DMS114 treated with DMSO at 0.1 percent for 48 hours (cell line): ENCODE data around the gene TEX13B.
"Not testable (repeated sequence)": the region's sequence is repeated elsewhere in the genome, so short reads cannot be mapped to it uniquely, and the experiment has no call there.

Source experiments
- DNase-seq: peaks from one replicate; lab custom pipeline; 2025; ENCODE audit not compliant: unreplicated experiment; lab: John Stamatoyannopoulos, UW

TEX13B gene, protein sequence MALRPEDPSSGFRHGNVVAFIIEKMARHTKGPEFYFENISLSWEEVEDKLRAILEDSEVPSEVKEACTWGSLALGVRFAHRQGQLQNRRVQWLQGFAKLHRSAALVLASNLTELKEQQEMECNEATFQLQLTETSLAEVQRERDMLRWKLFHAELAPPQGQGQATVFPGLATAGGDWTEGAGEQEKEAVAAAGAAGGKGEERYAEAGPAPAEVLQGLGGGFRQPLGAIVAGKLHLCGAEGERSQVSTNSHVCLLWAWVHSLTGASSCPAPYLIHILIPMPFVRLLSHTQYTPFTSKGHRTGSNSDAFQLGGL

DNA sequence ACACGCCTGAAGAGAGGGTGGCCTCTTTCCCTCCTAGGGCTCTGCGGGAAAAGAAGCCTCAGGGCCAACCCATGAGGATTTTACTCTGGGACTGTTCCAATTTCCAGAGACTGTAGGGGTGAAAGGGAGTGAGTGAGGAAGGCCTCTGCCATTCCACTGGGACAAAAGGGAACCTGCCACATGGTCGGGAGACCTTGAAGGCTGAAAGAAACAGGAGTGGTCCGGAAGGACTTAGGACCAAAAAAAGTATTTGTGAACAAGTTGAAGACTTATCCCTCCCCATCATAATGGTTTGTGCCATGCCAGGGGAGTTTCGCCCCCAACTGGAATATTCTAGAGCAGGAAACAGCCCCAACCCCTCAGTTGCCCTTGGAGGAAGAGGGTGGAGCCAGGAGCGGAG, at the start of gene TEX13B:
Gene TEX13B (minus strand): TSS at position 15 of the 400 bp plus-strand sequence. CDS start 243 bp downstream, outside the sequence.
- no peak for DNase-seq

DNA sequence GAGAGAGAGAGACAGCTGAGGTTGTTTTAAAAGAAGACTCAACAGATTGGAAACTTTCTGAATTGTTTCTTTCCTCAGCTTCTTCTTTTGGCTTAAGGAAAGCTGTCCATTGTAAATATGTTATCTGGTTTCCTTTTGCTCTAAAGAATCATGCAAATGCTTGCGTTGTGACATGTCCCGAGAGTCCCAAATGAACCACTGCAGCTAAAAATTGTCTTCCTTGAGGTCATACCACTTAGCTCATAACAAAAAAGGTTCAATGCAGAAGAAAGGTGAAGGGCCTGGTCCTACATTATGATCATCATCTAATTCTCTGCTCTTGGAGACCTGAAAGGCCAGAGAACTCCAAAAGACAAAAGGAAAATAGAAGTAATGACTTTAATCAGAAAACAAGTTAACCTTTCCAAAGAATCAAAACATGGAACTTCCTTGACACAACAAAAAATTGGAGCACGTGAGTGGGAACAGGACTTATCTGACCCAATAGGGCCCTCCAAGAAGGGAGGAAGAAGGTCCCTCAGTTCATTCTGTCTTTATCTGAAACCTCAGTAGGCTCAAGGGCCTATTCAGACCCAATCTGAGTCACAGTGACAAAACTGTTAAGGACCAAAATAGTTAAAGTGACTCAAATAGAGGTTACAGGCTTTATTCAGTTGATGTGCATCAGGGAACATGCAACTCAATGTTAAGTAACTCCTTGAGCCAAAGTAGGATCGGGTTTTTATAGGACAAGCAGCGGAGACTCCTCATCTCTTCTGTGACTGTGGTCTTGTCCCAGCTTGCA, 48.0 kb upstream of the TEX13B start:
- no peak for DNase-seq

DNA sequence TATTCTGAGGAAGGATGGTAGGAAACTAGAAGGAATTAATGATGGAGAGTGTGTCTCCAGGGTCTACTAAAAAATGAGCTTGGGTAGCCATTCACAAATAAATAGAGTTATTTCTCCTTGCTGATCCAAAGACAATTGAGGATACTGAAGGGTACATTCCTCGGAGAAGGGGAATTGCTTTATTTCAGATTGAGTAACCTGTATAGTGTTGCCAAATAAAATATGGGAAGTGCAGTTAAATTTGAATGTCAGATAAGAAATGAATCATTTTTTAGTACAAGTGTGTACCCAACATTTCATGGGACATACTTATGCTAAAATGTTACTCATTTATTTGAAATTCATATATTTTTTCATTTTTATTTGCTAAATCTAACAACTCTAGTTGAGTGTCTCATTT, 46.7 kb upstream of the TEX13B start:
- no peak for DNase-seq

DNA sequence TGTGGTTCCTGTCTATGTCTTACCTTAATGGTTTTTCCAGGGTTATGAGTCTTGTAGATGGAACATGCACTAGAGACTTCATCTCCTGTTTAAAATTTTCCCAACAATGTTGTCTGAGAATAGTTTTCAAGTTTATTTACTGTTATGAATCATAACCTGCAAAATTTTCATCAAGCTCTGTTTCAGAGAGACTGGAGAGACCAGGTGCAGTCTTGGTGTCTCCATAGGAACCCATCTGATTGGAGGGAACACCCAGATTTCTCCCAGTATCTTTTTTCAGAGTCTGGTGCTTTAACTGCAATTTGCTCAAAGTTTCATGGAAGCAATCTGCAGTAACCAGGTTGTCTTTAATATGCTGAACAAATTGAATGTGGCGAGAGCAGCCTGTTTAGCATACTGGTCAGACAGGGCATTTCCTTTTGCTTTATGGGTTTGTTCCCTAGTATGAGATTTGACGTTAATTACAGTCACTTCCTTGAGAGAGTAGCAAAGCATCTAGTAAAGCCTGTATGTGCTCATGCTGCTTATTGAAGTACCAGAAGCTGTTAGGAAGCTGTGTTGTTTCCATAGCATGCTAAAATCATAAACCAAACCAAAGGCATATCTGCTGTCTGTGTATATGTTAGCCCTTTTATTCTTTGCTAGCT, 43.9 kb upstream of the TEX13B start:
- DNase-seq: no peak

DNA sequence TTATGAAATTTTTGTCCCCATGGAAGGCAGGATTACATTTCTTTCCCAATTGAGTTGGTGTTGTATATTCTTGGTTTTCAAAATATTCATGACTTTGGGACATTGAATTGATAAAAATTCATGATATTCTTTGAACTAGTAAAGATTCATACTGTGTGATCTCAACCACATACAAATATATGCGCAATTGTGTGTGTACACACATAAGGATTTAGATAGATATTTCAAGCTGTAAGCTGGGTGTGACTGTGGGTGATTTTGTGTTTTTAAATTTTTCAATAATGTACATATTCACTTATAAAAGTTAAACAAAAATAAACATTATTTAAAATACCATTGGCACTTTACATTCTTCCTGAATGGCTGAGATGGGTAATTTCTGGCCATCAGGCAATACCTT, 43.2 kb upstream of the TEX13B start:
- DNase-seq: no peak

DNA sequence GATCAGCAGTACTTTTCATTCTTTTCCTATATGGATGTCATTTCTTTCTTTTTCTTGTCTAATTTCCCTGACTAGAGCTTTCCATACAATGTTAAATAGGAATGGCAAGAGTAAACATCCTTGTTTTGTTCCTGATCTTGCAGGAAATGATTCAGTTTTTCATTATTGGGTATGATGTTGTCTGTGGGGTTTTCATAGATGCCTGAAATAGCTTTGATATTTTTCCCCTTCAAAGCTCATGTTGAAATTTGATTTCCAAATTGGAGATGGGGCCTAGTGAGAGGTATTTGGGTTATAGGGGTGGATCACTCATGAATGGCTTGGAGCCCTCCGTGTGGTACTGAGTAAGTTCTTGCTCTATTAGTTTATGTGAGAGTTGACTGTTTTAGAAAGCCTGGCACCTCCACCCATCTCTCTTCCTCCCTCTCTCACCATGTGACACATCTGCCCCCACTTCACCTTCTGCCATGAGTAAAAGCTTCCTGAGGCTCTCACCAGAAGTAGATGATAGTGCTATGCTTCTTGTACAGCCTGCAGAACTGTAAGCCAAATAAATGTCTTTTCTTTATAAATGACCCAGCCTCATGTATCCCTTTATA, 40.4 kb upstream of the TEX13B start:
- no peak for DNase-seq

DNA sequence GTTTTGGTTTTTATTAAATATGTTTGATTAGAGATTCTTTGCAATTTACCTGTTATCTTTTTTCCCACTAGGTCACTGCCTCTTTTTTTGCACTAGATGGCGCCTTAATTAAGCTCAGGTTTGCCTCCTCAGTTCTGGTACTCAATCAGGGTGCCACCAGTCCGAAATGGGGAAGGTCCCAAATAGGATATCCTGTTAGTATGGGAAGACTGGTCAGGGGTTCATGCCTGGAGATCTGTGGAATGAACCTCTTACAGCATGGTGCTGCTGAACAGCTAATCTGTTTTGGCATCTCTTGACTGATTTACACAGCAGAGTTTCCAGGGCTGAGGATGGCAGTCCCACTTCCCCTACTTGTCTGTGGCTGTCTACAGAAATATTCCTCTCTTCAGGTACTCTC, 38.5 kb upstream of the TEX13B start:
- no peak for DNase-seq

DNA sequence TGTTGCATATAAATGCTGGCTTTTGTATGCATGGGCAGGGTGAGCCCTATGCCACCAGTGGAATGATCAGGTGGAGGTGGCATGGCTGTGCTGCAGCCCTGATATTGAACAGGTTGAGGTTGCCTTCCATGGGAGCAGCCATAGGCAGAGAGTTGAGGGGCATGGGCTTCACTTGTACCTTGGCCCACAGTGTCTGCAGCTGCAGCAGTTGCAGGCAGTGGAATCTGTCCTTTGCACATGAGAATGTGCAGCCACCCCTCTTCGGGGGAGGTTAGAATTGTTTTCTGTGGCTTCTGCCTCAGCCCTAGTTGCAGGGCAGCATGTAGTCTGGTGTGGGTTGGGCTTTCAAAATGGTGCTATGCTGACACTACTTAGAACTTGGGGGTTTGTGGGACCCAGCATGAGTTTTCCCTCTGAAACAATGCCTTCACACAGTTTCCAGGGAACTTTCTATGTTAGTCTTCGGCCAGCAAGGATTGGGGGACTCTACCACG, 37.3 kb upstream of the TEX13B start:
- no peak for DNase-seq

DNA sequence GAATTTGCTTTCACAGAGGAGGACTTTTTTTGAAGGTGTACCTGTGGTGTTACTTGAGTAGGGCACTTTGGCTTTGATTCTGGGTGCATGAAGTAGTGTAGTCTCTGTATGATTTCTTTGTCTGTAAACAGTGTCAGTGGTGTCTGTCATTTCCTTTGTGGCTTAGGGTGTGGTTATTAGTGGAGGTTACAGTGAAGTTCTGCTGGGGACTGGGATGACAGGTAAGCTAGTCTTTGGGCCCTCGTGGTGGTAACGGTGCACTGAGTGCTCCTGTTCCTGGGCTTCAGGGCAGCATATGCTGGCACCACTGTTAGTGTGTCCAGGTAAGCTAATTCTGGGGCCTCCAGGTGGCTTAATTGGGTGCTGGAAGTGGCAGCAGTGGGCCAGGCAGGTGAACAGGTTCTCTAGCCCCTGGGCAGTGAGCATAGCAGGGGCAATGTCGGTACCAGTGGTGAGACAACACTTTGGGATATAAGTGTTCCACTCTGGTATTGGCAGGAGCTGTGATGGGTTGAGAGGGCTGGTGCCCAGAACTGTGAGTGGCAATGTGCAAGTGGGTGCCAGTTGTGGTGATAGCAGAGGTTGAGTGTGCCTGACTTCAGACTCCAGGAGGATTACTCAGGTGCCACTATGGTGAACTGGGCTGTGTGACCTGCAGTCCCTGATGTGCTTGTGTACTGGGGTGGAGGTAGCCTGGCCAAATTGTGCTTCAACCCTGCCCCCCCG, 36.6 kb upstream of the TEX13B start:
- no peak for DNase-seq

DNA sequence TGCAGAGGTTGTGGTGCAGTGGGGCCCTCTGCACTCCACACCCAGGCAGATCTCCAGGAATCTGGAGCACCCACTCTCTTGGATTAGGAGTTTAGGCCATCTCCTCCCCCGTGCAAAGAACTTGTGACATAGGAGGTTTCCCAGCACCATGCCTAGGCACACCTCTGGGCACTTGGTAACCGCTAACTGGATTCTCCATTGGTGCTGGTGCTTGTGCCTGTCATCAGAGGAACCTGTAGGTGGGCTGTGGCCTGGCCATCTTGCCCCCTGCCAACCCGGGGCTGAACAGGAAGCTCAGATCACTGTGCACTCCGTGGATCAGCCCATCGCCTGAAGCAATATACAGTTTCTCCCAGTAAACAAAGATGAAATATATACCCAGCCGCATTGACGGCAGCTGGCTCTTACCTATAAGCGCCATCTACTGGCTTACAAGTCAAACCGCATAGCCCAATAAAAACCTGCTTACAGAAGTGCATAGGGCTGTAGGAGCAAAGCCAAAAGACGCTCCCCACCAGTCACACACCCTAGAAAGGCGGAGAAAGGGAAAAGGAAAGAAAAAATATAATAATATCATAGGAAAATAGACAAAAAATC, 19.1 kb upstream of the TEX13B start:
- peak; percentile 37 for DNase-seq

DNA sequence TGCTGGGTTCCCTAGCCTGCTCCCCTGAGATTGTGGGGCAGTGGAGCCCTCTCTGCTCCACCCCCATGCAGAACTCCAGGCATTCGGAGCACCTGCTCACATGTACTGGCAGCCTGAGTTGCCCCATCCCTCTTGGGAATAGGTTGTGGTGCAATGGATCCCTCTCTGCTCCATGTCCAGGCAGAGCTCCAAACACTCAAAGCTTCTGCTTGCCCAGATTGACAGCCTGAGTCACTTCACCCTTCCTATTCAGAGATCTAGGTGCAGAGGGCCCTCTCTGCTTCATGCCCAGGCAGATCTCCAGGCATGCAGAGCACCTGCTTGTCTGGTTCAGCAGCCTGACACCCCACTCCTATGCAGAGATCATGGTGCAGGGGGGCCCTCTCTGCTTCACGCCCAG, 18.6 kb upstream of the TEX13B start:
- DNase-seq: no peak

DNA sequence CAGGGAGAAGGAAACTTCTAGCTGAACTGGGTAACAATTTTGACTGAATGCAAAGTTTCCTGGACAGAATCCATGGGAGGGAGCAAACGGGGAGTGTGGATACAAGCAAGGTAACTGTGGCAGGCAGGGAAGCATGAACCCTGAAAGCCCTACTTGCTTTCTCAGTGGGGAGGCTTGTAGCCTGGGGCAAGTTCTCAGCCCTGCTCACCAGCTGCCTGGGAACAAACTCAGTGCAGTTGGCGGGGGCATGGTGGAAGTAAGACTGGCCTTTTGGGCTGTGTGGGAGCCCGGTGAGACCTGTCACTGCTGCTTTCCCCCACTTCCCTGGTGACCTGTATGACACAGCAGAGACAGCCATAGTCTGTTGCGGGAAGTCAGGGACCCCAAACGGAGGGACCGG, 14.0 kb upstream of the TEX13B start:
- DNase-seq: no peak

DNA sequence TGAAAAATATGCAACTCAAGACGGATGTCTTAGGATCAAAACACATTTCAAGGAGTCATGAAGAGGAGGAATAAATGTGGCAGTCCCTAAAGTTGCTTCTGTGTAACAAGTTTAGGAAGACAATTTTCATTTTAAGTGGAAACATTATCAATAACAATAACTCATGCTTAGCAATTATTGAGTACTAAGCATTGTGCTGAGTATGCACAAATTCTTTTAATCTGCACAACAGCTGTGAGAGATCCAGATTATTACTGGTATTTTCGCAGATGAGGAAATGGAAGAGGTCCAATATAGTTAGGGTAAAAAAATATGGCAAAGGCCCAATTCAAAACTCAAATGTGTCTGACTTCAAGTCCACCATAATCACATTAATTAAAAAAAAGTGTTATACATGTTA, 2.9 kb upstream of the TEX13B start:
- no peak for DNase-seq

DNA sequence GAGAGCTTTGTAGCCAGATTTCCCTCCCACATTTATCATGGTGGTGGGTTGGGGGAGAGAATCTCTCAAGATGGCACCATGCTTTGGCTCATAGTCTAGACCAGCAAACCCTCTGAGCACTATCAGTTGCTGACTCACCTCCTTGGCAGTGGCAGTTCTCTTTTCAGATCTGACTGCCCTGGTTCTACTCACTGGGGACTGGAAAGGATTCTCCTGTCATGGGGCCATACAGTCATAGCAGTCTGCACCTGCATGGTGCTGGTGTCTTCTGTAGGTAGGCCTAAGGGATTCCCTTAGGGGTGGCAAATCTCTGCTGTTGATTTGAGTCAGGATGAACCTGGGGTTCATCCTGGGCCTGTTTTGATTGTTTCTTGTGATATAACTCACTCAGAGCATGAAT, 2.6 kb downstream of the TEX13B start:
- DNase-seq: no peak

DNA sequence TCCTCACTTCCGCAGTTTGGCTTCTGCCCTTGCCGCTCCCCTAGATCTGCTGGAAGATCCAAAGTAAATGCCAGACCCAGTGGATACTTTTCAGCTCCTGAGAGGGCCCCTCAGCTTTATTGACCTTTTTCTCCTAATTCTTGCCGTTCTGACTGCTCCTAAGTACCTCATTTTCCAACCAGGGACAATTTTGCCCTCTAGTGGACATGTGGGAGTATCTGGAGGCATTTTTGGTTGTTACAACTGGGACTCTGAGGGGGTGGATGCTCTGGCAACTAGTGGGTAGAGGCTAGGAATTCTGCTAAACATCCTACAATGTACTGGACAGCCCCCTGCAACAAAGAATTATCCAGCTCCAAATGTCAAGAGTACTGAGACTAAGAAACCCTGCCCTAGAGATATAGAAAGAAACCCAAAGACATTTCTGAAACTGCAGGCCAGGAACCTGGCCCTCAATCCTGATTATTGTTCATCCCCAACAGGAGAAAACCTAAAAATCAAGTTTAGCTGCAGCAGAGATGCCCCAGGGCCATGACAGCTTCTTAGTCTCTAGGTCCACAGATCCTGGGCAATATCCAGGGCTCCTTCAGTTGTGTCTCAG, 3.4 kb downstream of the TEX13B start:
- peak; percentile 30 for DNase-seq

DNA sequence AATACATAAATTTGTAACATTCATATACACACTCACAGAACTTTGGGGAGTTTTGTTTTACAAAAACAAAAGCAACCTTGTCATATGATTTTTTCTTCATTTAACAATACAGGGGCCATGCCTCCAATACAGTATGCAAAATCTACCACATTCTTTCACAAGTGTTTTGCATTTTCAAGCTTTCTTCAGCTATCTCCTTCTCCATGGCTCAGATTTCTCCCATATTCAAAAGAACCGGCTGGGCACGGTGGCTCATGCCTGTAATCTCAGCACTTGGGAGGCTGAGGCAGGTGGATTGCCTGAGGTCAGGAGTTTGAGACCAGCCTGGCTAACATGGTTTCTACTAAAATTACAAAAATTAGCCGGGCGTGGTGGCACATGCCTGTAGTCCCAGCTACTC, 4.1 kb downstream of the TEX13B start:
- DNase-seq: no peak

DNA sequence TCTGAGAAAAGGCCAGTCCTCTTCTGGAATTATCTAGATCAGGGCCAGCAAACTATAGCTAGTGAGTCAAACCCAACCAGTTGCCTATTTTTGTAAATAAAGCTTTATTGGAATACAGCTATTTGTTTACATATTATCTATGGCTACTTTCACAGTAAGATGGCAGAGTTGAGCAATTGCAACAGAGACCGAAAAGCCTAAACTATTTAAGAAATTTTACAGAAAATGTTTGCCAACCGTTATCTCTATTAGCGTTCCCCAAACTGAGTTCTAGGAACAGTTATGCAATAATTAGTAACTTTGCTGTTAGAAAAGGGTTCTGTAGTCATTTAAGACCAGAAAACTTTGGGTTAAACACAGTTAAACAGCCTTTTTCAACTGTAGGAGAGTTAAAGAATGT, 10.5 kb downstream of the TEX13B start:
- DNase-seq: no peak

DNA sequence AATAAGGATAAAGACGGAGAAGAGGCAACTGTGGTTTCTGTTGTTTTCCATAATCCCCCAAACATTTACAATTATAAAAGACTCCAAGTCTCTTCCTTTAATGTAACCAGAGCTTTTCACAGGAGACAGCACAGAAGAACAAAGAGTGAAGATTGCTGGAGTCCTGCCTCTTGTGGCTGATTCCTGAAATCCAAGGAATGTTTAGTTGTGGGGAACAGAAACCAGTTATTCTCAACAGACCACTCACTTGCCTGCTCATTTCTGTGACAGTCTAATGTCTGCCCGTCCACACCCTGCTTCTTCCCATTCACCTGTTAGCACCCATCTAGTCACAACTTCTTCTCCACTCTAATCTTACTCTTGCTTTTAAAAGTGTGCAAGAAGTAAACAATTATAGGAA, 12.1 kb downstream of the TEX13B start:
- no peak for DNase-seq

DNA sequence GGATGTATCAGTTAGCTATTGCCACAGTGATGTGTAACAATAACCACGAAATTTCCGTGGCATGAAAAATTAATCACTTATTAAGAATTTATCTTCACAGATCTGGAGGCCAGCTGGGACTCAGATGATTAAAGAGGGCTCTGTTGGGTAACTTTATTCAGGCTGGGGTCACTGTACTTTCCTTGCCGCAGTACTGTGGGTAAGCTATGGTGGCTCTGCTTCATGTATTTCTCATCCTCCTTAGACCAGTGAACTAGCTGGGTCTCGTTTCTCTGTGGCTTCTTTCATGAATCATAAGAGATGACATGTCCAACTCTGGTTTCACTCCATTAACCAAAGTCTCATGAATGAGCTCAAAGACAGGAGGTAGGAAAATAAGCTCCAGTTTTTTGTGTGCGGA, 13.5 kb downstream of the TEX13B start:
- no peak for DNase-seq

DNA sequence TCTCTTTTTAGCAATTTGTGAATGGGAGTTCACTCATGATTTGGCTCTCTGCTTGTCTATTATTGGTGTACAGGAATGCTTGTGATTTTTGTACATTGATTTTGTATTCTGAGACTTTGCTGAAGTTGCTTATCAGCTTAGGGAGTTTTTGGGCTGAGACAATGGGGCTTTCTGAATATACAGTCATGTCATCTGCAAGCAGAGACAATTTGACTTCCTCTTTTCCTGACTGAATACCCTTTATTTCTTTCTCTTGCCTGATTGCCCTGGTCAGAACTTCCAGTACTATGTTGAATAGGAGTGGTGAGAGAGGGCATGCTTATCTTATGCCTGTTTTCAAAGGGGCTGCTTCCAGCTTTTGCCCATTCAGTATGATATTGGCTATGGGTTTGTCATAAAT, 26.8 kb downstream of the TEX13B start:
- not testable (repeated sequence) for DNase-seq
